CMK (cell line): ENCODE measurements around the gene SERGEF.

Source experiments
- DNase-seq: peaks from one replicate; pipeline ENCODE4 v3.0.0-alpha.2; 2010; ENCODE audit warnings: low read depth

Gene SERGEF

GRCh38 chr11:17951685-17952388 lies 61.0 kb downstream of the SERGEF start:
- DNase-seq: no peak

- DNase-seq: no peak
These were observed 62.2 kb downstream of the SERGEF start for GRCh38 chr11:17950644-17951043.

- DNase-seq: no peak
These were observed 64.6 kb downstream of the SERGEF start for GRCh38 chr11:17948296-17948695.

DNA sequence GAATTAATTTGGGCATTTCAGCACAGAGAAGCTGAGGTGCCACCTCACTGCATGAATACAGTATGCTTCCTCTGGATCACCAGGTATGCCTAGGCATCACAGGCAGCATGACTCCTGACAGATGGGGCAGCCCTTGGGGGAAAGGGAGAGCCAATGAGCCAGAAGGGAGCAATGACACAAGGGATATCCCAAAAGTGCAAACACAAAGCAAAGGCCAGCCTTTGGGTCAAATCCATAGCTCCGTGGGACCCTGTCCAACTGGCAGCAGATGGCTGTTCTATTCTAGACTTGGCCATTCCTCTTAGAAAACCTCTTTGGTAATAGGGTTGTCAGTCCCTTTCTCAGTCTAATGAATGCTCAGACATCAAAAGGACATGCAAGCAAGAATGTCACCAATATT lies 73.3 kb downstream of the SERGEF start:
- DNase-seq: no peak

- DNase-seq: no peak
These were observed 76.1 kb downstream of the SERGEF start for GRCh38 chr11:17936790-17937189.

- no peak for DNase-seq
These were observed 78.7 kb downstream of the SERGEF start for GRCh38 chr11:17934194-17934593.

GRCh38 chr11:17933708-17934107 lies 79.1 kb downstream of the SERGEF start:
- no peak for DNase-seq

DNA sequence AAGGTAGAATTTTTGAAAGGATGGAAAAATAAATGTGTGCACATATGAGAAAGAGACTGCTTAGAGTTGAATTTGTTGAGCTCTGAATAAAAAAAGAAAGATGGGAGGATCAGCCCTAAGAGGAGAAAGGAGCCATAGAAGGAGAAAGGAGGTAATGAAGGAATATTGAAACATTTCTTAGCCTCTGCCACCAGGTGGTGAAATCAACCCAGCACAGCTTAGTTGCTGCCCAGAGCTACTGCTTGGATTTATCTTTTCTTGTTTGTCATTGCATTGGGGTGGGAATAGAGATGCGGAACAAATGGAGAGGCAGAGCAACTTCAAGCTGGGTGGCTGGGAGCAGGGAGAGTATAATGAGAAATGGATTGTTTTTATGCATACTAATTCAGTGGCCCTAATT lies 80.4 kb downstream of the SERGEF start:
- DNase-seq: no peak

DNA sequence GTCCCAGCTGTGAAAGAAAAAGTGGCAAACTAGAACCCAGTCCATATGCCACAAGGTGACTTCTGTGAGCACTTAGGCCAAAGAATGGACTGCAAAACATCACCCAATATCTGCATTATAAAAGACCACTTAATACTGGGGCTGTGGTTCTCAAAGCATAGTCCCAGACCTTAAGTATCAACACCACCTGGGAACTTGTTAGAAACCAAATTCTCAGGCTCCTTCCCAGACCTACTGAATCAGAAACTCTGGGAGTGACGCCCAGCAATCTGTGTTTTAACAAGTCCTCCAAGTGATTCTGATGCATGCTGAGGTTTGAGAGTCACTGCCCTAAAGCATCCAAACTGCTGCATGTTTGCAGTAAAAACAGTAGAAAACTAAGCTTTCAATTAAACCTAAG lies 81.3 kb downstream of the SERGEF start:
- DNase-seq: no peak

GRCh38 chr11:17930544-17931125 lies 82.2 kb downstream of the SERGEF start:
- DNase-seq: no peak

GRCh38 chr11:17929171-17929570 lies 83.7 kb downstream of the SERGEF start:
- no peak for DNase-seq

DNA sequence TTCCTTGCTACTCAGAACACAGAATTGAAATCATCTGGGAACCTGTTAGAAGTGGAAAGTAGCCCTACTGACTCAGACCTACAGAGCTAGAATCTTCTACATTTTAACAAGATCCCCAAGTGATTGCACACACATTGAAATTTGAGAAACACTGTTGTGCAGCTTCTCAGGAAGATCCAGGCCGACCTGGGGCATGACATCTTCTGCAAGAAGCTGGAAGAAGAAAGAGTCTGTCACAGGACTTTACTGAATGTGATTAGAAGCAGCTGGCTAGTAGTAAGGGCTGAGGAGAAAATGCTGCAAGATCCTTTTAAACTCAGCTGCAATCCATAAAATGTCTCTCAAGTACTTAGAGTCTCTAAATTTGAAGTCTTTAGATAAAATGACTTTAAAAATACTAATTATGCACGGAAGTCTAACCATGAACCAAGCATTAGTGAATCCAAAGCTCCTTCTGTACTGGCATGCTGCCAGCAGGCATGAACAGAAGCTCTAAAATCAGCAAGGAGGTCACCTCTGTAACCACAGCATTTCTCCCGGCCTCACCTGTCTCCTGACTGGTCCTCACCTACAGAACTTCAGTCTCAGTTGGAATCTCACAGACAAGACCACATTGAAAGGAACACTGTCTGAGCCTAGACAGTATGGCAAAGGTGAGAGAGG lies 85.0 kb downstream of the SERGEF start:
- no peak for DNase-seq

GRCh38 chr11:17927041-17927440 lies 85.8 kb downstream of the SERGEF start:
- DNase-seq: no peak

- DNase-seq: no peak
These were observed 88.1 kb downstream of the SERGEF start for GRCh38 chr11:17924713-17925112.

- no peak for DNase-seq
These were observed 89.6 kb downstream of the SERGEF start for GRCh38 chr11:17923217-17923616.

DNA sequence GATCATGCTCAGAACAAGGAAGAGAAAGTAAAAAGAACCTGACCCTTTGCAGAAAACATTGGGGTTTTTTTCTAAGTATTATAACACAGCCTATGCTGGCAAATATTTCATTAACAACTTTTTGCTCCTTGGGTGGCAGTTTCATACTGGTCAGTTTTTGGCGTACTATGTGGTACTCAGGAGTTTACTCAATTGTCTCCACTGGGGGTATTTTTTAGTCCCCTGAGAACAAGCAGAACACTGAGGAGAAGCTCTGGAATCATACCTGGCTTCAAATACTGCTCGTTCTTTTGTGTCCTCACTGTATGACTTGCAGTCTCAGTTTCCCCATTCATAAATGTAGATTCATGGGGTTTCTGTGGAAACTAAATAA lies 90.4 kb downstream of the SERGEF start:
- no peak for DNase-seq

DNA sequence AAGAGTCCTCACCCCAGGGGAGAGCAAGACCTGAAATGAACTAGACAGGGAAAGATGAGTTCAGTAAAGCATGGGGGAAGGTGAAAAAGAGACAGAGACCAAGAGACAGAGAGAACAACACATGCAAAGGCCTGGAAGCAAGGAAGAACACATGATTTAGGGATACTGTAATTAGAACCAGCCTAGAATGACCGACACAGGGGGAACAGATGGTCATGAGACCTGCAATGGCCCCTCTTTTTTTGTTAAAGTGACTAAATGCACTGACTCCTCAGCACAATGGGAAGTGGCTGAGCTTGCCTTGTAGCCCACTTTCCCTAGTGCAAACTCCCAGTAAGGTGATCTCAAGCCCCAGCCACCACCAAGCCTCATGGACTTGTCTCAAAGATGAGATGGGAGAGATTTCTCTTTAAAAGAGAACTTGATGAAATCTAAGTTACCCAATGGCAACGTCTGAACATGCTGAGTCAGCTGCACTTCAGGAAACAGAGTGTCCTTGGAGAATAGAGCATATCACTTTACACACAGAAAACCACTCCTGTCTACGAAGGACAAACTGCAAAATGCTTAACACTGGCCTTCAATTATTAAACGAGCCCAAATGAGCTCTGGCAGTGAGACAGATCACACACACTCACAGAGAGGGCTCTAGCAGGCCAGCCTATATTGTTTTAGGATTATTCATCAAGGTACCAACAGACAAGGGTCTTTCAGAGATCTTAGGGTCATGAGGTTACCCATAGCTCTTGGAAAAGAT lies 91.0 kb downstream of the SERGEF start:
- DNase-seq: no peak

DNA sequence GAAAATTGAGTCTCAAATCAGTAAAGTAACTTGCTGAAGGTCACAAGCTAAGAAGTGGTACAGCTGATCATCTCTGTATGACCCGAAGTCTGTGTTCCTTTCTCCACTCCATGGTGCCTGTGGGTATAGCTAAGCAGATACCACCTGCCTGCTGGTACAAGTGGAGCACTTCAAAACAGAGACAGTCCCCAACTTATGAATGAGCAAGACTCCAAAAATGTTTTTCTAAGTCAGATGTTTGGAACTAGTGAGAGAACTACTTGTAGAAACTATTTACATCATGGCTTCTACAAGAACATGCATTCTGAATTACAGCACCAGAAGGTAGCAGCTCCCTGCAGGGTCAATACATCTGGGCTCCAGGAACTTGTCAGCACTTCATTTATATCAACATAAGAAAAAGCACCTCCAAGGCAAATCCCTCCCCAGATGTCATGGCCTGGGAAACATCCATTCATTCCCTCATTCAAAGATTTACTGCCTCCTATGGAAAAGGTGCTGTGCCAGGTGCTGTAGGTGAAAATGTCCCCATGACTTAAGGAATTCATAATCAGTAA lies 94.7 kb downstream of the SERGEF start:
- no peak for DNase-seq

DNA sequence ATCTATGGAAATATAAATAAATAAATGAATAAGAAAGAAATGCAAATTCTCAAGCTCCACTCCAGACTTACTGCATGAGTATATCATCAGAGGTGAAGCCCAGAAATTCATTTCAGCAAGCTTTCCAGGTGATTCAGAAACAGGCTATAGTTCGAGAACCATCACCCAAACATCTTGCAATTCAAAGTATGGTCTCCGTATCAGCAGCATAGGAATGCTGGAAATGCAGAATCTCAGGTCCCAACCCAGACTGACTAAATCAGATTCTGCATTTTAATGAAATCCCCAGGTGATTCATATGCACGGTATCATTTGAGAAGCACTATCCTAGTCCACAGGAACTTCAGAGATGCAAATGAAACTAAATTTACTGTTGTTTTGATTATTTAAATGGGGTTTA lies 95.3 kb downstream of the SERGEF start:
- no peak for DNase-seq

GRCh38 chr11:17915500-17916143 lies 97.2 kb downstream of the SERGEF start:
- DNase-seq: no peak

DNA sequence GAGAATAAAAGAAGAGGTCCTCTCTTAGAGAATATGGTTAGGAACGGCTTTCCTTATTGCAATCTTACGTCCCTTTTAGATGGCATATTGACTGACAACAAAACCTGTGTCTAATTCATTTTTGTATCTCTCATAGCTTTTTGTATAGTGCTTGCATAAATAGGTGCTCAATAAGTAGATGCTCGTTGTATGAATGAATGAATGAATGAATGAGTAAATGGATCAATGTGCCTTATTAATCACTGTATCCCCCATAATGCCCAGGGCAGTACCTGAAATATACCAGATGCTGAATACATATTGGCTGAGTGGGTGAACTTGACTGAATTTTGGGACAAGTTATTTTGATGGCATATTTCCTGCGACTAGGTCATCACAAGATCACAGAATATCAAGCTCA lies 97.9 kb downstream of the SERGEF start:
- no peak for DNase-seq

DNA sequence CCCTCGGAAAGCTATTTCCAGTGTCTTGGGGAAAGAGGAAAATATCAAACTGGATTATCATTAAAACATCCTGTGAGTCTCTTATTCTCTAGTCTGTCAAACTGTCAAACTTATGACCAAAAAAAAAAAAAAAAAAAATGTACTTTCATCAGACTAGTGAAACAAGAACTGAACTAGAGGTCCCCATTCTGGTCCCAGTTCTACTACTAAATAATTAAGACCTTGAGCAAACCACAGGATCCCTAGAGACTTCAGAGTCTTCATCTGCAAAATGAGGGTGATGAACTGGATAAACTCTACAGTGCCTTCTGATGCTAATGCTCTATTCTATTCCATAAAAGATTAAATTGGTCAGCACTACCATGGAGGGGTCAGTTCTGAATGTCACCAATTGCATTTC lies 105.8 kb downstream of the SERGEF start:
- DNase-seq: no peak
